Endothelial cell of umbilical vein (primary cell): Measurements from ENCODE around the gene CALML6. TPM values are rescaled to one million over a fixed set of nuclear protein-coding genes. Genes with fewer than 3 reads are reported as not detected.

Source experiments
- BruUV-seq: library from RNA; stranded (reverse); fragments of 400-500 nt; replicated peaks from 2 replicates; lab custom pipeline; 2021; lab: Mats Ljungman, UMichigan
- CTCF ChIA-PET: fragments of 300-600, 350-600 bp; sonication (Branson Sonifier 250); formaldehyde crosslinking; loops from one replicate; lab custom pipeline; 2021; ENCODE audit warnings: antibody characterized with exemption, inconsistent platforms; lab: Charles Lee
- POLR2A ChIA-PET: fragments of 300-600, 350-600 bp; sonication (Branson Sonifier 250); formaldehyde crosslinking; loops from one replicate; lab custom pipeline; 2021; ENCODE audit warnings: antibody characterized with exemption, inconsistent platforms; lab: Charles Lee
- DNase-seq: peaks from one replicate; pipeline ENCODE4 v3.0.0-alpha.2; 2011; ENCODE audit warnings: low read depth, low spot score
- FAIRE-seq: peaks from 2 replicates; lab custom pipeline; 2011; peaks lifted over from hg19 to GRCh38; lab: Jason Lieb, UNC
- H2AFZ ChIP-seq: 2 replicates; pipeline ENCODE4 v1.6.0; 2012; ENCODE audit warnings: low read depth, low read length, control low read depth, inconsistent platforms
- H3K27ac ChIP-seq: 2 replicates; pipeline ENCODE4 v1.5.1; 2011; ENCODE audit warnings: low read depth, mild to moderate bottlenecking, control low read depth, low read length, moderate library complexity; ENCODE audit not compliant: insufficient read depth
- H3K27me3 ChIP-seq, 2 experiments: 2 replicates each; pipeline versions ENCODE4 v1.6.0 to v1.6.1; 2011; ENCODE audit warnings: low read length in 2 of 2, mixed read lengths in 1 of 2; ENCODE audit not compliant: control insufficient read depth in 2 of 2, insufficient read depth in 2 of 2
- H3K36me3 ChIP-seq, 2 experiments: 2 replicates in 1 of 2; 3 replicates in 1 of 2; pipeline ENCODE4 v1.5.1; 2011; ENCODE audit warnings: low read length in 2 of 2, mild to moderate bottlenecking in 1 of 2, moderate library complexity in 1 of 2; ENCODE audit not compliant: control insufficient read depth in 2 of 2, insufficient read depth in 2 of 2; ENCODE audit errors: extremely low read depth in 1 of 2
- H3K4me1 ChIP-seq: 3 replicates; pipeline ENCODE4 v1.5.1; 2011; ENCODE audit warnings: mild to moderate bottlenecking, low read length; ENCODE audit not compliant: control insufficient read depth, insufficient read depth; ENCODE audit errors: extremely low read depth
- H3K4me2 ChIP-seq: 2 replicates; pipeline ENCODE4 v1.6.1; 2011; ENCODE audit warnings: low read length, control low read depth, mixed read lengths; ENCODE audit not compliant: insufficient read depth
- H3K4me3 ChIP-seq, 3 experiments: fragments of 200-600 bp in 1 of 3; sonication (generic), shearing (Covaris generic) in 1 of 3; replicated peaks in 1 of 3; 2 replicates each; pipeline ENCODE4 v1.5.1; 2011 to 2016; ENCODE audit warnings: control low read depth in 3 of 3, low read length in 3 of 3, mild to moderate bottlenecking in 2 of 3, inconsistent platforms in 1 of 3, low read depth in 1 of 3, moderate library complexity in 1 of 3; ENCODE audit not compliant: insufficient read depth in 1 of 3
- H3K79me2 ChIP-seq: 2 replicates; pipeline ENCODE4 v1.6.0; 2012; ENCODE audit warnings: low read length, inconsistent platforms; ENCODE audit not compliant: control insufficient read depth, insufficient read depth
- H3K9ac ChIP-seq: replicated peaks from 2 replicates; pipeline ENCODE3; 2011; ENCODE audit warnings: low read length, control low read depth; ENCODE audit not compliant: insufficient read depth; ENCODE audit errors: extremely low read depth
- H3K9me1 ChIP-seq: replicated peaks from 3 replicates; pipeline ENCODE4 v1.6.0; 2011; ENCODE audit warnings: mild to moderate bottlenecking, low read length; ENCODE audit not compliant: control insufficient read depth, insufficient read depth; ENCODE audit errors: extremely low read depth
- H3K9me3 ChIP-seq: replicated peaks from 2 replicates; pipeline ENCODE4 v1.5.1; 2012; ENCODE audit warnings: low read length, inconsistent platforms; ENCODE audit not compliant: control insufficient read depth, insufficient read depth
- H4K20me1 ChIP-seq: replicated peaks from 2 replicates; pipeline ENCODE3; 2011; ENCODE audit warnings: mild to moderate bottlenecking, low read length; ENCODE audit not compliant: control insufficient read depth, insufficient read depth; ENCODE audit errors: extremely low read depth
- CTCF ChIP-seq, 2 donors: IDR thresholded peaks; 1 replicate in 1 of 2; 2 replicates in 1 of 2; pipeline ENCODE4 v1.5.1; 2011; ENCODE audit warnings: low read length in 2 of 2, mild to moderate bottlenecking in 2 of 2, moderate library complexity in 2 of 2, control low read depth in 1 of 2, inconsistent platforms in 1 of 2, low read depth in 1 of 2; ENCODE audit not compliant: insufficient read depth in 1 of 2; ENCODE audit errors: extremely low read depth in 1 of 2
- EZH2 ChIP-seq: IDR thresholded peaks from 2 replicates; pipeline ENCODE4 v1.6.1; 2012; ENCODE audit warnings: borderline replicate concordance, low read depth, mild to moderate bottlenecking, moderate library complexity, low read length, inconsistent platforms; ENCODE audit not compliant: severe bottlenecking
- FOS ChIP-seq: IDR thresholded peaks from 2 replicates; pipeline ENCODE4 v1.6.1; 2011; ENCODE audit warnings: mild to moderate bottlenecking, low read length, moderate library complexity, borderline replicate concordance; ENCODE audit not compliant: insufficient read depth
- GATA2 ChIP-seq: IDR thresholded peaks from 2 replicates; pipeline ENCODE4 v1.7.0; 2011; ENCODE audit warnings: low read depth, mild to moderate bottlenecking, moderate library complexity, mixed read lengths, low read length; ENCODE audit not compliant: insufficient read length, insufficient read depth
- JUN ChIP-seq: IDR thresholded peaks from 2 replicates; pipeline ENCODE4 v1.6.1; 2011; ENCODE audit warnings: borderline replicate concordance, low read depth; ENCODE audit not compliant: insufficient read length, insufficient read depth
- MAX ChIP-seq: IDR thresholded peaks from 2 replicates; pipeline ENCODE4 v1.6.1; 2011; ENCODE audit not compliant: insufficient read depth, insufficient read length
- MYC ChIP-seq: IDR thresholded peaks from one replicate; pipeline ENCODE4 v1.6.1; 2011; ENCODE audit warnings: mild to moderate bottlenecking, low read depth, low read length
- POLR2A ChIP-seq: IDR thresholded peaks from 2 replicates; pipeline ENCODE4 v1.6.1; 2012; ENCODE audit warnings: low read depth, mild to moderate bottlenecking, control low read depth, low read length
- POLR2AphosphoS5 ChIP-seq: IDR thresholded peaks from 2 replicates; pipeline ENCODE4 v1.6.1; 2012; ENCODE audit warnings: low read depth, mild to moderate bottlenecking, control low read depth, low read length, moderate library complexity; ENCODE audit not compliant: insufficient read depth
- dilution Hi-C: fragments of 300-500 bp; cut with MboI; formaldehyde crosslinking; loops from one replicate; pipeline ENCODE4 v1.15.0; 2019; ENCODE audit warnings: low sequenced_read_pairs; ENCODE audit not compliant: extremely low pct_ligation_motif_present
- intact Hi-C: fragments of 100-400 bp; cut with micrococcal nuclease; formaldehyde crosslinking; loops from one replicate; pipeline ENCODE4 v1.10.0; 2022
- polyA plus RNA-seq, 4 experiments: library from polyadenylated mRNA; depleted of rRNA in 3 of 4; stranded (reverse) in 3 of 4; unstranded in 1 of 4; fragments of >200 nt; gene quantifications; 2 replicates each; pipeline versions ENCODE4 v1.2.1 to v1.2.3, GENCODE V29; 2011 to 2012; ENCODE audit warnings: missing spikeins in 1 of 4
- total RNA-seq: library from RNA; stranded (reverse); gene quantifications from 2 replicates; pipeline ENCODE4 v1.2.3, GENCODE V29; 2021

The CALML6 gene
- total and polyA plus RNA-seq, 2 donors (not counting 3 experiments of a cell fraction or from before 2014, with no cell fraction given): 0.36 to 0.44 TPM

GRCh38 chr1:1941868-1942752 lies 27.1 kb downstream of the CALML6 start:
- H2AFZ ChIP-seq: no peak overlapping the region
- BruUV-seq: no TSS peak
- intact Hi-C loops: no loop called here
- no peak for FAIRE-seq
- TF ChIP-seq JUN (no peak), MYC (no peak), CTCF (IDR thresholded peaks at IDR 0.05; ENCODE audit: extremely low read depth in 1 of 2, insufficient read depth in 1 of 2, low read depth in 1 of 2, low read length in 2 of 2) (no peak), EZH2 (no peak), POLR2A (no peak), MAX (no peak), GATA2 (no peak), FOS (no peak), POLR2AphosphoS5 (no peak)
- no peak for DNase-seq
- H3K4me1 ChIP-seq: no peaks in the 10 kb centered on the region
- CTCF ChIA-PET: interaction anchor here (1.1 to 2.0 kb wide), 2 partner anchors 19 to 102 kb away, joined by 3 to 14 read pairs; no protein-coding TSS in a partner anchor
- H3K27ac ChIP-seq: no peak overlapping the region
- H3K9ac ChIP-seq: no peak overlapping the region
- no peaks in the 10 kb centered on the region for H3K36me3 ChIP-seq
- no peaks in the 10 kb centered on the region for H3K9me1 ChIP-seq
- no peaks in the 10 kb centered on the region for H3K9me3 ChIP-seq
- no peaks in the 10 kb centered on the region for H3K79me2 ChIP-seq
- no peak overlapping the region for H3K4me3 ChIP-seq
- POLR2A ChIA-PET: no interaction called here
- H4K20me1 ChIP-seq: no peaks in the 10 kb centered on the region
- dilution Hi-C loops: no loop called here
- H3K4me2 ChIP-seq: no peak overlapping the region
- H3K27me3 ChIP-seq: no peaks in the 10 kb centered on the region
